HFF-Myc (cell line): ENCODE results near the gene PROSER2.

ENCODE experiments used
- DNase-seq: peaks from one replicate; pipeline ENCODE4 v3.0.0-alpha.2; 2011; ENCODE audit warnings: low read depth; ENCODE audit errors: extremely low read depth
- H3K4me3 ChIP-seq: replicated peaks from 2 replicates; pipeline ENCODE4 v1.5.1; 2011; ENCODE audit warnings: low read depth, mild to moderate bottlenecking, control low read depth, low read length
- CTCF ChIP-seq: IDR thresholded peaks from 2 replicates; pipeline ENCODE4 v1.5.1; 2012; ENCODE audit warnings: mild to moderate bottlenecking, low read depth, low read length, control low read depth; ENCODE audit errors: missing control alignments

Gene PROSER2

GRCh38 chr10:11896549-11897200 is 73.5 kb downstream of the PROSER2 start:
- no peak overlapping the region for H3K4me3 ChIP-seq
- TF ChIP-seq CTCF: no peak
- no peak for DNase-seq

DNA sequence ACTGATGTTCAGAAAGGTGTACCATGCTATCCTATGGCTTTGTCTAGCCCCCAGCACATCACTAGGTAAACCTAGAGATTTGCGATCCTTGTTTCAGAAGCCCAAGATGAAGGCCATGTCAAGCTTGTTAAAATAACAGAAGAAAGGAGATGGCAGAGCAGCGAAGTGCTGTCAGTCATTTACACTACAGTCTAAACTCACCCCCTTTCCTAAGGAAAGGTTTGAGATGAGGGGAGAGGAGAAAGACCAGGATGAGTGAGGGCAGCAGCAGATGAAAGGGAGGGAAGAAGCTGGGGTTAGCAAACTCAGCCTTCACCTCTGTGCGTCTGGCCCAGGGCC is 74.8 kb downstream of the PROSER2 start:
- no peak for DNase-seq
- no peak overlapping the region for H3K4me3 ChIP-seq
- TF ChIP-seq CTCF: no peak

DNA sequence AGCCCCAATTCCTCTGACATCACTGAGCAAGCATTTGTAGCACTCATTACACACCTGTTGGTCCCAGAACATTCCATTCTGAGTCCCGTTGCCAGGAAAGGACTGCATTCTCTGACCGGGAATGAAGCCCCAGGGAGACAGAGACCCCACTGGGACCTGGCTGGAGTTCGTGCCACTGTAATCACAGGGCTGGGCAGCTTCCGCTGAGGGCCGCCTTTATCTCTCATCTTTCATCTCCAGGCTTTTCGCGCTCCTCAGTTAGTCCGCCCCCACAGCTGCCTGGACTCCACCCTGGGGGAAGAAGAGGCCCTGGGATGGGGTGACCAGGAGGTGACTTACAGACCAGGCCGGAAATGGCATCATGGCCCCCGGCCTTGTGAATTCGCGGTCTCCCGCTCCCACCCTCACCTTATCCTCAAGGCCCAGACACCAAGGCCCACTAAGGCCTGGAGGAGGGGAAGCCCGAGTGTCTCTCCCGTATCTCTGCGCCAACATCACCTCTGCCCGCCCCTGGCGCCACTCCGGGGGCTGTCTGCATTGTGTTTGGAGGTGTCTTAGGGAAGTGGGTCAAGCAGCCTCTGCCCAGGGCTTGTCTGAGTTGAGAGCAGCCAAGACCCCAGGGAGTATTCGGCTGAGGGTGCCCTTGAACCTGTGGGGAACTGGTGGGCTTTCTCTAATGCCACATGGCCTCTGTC is 75.4 kb downstream of the PROSER2 start:
- no peak overlapping the region for H3K4me3 ChIP-seq
- DNase-seq: no peak
- no peak for TF ChIP-seq CTCF

DNA sequence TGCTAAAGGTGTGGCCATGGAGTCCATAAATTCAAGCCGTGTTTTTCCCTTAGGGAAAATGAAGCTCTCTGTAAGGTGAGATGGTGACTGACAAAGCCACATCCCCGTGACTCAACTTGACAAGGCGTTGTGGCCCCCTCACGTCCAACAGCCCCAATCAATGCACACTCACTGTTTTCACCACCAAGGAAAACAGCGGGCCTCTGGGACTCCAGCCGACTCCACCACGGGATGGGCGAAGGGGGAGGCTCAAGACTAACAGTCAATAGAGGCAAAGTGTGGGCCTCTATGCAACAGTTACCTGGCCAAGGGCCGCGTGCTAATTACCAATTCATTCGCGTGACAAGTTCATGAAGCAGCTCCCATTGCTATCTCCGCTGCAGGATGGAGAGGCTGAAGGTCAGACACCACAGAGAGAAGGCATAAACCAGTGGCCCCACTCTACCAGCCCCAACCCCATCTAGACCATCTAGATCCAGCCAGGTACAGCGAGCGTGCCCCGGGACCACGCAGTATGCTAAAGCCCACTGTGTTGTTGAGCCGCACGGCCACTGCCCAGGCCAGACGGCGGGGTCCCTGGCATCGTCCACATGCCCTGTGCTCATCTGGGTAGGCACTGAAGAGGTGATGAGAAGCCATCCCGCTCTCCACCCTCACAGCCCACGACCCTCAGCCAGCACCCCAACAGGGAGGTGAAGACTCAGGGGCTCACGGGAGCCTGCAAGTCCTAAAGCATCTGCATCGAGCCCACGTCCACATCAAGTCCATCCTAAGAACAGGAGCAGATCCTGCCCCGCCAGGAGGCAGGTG is 76.1 kb downstream of the PROSER2 start:
- H3K4me3 ChIP-seq: no peak overlapping the region
- TF ChIP-seq CTCF: no peak
- DNase-seq: no peak

DNA sequence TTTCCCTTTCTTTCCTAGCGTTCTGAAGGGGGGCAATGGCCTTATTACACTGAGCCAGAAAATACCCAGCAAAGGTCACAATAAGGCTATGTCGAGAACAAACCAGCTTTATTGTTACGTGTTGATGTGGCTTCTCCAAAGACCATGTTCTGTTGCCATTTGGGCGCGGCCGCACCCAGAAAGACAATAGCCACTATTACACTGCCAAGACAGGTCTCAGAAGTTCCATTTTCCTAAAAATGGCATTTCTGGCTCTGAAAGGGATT is 77.8 kb downstream of the PROSER2 start:
- no peak overlapping the region for H3K4me3 ChIP-seq
- DNase-seq: no peak
- TF ChIP-seq CTCF: no peak

GRCh38 chr10:11901454-11901832 is 78.3 kb downstream of the PROSER2 start:
- no peak for TF ChIP-seq CTCF
- H3K4me3 ChIP-seq: no peak overlapping the region
- DNase-seq: no peak
